Cerebellar cortex (tissue), 1 donor: Measurements from ENCODE around the gene MBD4.
A peak's percentile ranks its signal among the peaks of the same experiment; 100 is the strongest.
"Not testable (repeated sequence)": the region's sequence is repeated elsewhere in the genome, so short reads cannot be mapped to it uniquely, and the experiment has no call there.

Source experiments
- DNase-seq: peaks from one replicate; pipeline ENCODE4 v3.0.0-alpha.2; 2015; ENCODE audit warnings: low spot score

The MBD4 gene

DNA sequence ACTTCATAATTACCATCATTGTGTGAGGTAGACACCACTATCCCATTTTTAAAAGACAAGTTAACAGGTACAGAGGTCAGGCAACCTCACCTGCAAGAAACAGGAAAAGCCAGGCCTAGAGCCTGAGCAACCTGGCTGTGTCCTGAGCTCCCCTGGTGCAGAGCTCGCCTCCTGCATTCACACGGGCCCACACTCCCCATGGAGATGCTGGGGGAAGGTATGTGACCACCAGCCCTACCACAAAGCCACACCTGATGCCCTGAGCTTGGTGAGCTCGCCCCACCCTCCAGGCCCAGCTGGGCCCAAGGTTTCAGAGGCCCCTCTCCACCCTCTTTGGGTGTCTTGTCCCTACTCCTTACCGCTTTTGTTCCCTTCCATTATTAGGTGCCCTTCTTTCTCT is 10.1 kb downstream of the MBD4 start:
- no peak for DNase-seq

GRCh38 chr3:129429080-129429451 is 10.7 kb downstream of the MBD4 start:
- no peak for DNase-seq

DNA sequence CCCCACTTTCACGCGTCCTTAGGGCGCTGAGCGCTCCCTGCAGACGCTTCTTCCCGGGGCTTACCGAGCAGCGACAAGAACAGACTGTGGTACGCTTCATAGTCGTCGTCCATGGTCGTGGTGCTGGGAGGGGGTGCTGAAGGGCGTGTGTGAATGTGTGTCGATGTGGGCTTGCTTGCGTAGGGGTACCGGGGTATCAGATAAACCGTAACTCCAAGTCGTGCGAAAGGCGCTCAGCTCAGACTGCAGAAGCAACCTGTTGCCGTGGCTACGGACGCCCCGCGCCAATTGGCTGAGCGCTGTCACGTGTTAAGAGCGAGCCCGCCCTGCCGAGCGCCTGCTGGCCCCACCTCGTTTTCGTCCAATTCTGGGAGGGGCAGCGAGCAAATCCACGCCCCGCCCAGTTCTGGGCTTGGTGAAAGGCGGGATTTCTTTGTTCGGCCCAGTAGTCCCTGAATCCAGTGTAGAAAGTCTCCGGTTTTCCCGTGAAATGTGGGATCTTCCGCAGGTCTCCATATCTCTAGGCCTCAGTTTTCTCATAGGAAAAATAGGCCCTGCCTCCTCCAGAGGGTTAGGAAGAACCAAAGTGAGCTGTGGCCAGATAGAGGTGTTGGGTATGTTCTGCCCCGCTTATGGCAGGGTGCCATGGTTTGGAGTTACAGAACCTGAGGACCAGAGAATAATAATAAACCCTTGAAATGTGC is 11.2 kb downstream of the MBD4 start, which contains the start of gene EFCAB12:
Gene EFCAB12, minus strand, starts transcription at position 261 of the 704 bp plus-strand sequence. Its CDS starts 148 bp downstream, at position 113.
- peak; percentile 95 for DNase-seq

DNA sequence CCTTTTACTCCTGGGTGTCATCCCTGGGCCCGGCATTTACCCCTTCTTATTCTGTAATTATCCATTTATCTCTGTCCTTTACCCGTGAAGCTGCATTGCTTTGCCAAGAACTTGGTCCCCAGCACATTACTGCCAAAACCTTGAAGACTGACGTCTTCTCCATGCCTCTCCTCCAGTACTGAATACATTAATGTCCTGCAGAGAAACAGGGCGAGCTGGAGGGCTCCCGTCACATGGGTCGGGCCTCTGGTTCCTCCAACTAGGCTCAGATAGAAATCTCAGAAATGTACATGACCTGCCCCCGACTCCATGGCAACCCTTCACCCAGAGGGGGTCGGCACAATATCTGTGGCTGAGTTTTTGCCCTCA is 11.8 kb downstream of the MBD4 start:
- DNase-seq, result no peak

DNA sequence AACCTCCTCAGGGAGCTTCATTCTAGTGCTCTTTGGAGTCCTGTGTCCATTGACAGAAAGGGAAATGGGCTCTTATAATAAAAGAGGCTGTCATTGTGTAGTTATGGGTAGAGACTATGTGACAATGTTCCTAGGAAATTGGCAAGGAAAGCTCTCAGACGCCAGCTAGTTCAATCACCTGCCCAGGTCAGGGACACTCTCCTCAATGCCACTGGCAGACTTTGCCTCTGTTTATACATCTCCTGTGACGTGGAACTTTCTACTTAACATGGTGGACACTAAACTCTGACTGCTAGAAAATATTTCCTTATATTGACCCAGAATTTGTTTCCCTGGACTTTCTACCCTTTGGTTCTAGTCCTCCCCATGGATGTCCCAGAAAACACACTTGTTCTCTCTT is 14.1 kb downstream of the MBD4 start:
- DNase-seq, result no peak

- DNase-seq, result no peak
Observed at GRCh38 chr3:129425213-129425612, 14.5 kb downstream of the MBD4 start.

DNA sequence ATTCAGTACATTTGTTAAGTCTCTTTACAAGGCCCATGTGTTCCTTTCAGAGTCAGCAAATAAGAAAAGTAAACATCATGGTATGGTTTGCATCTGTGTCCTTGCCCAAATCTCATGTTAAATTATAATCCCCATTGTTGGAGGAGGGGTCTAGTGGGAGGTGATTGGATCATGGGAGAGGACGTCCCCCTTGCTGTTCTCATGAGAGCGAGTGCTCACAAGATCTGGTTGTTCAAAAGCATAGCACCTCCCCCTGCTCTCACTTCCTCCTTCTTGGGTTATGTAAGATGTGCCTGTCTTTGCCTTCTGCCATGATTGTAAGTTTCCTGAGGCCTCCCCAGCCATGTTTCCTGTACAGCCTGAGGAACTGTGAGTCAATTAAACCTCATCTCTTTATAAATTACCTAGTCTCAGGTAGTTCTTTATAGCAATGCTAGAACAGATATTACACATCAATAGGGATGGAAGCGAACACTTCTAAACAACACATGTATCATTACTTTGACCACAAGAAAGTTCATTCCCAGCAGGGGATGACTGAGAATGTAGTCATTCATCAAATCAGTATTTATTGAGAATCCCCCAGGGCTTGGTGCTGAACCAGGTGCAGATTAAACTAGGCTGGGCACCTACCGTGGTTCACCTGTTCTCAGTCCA is 15.4 kb downstream of the MBD4 start:
- DNase-seq, result no peak

DNA sequence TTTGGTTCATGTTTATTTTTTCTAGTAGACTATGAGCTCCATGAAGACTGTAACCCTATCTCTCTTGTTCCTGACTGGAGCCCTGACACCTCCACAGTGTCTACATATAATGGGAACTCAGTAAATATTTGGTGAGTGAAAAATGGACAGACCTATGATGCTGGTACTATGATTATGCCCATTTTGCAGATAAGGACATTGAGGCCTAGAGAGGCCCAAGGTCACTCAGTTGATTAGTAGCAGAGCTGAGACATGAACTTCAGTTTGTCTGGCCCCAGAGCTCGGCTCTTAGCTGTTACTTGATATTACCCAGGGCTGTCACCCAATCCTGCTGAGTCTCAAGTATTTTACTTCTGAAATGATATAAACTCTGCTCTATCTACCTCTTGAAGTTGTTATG is 16.9 kb downstream of the MBD4 start:
- no peak for DNase-seq

- no peak for DNase-seq
Observed at GRCh38 chr3:129421988-129422745, 17.6 kb downstream of the MBD4 start.

- no peak for DNase-seq
Observed at GRCh38 chr3:129421236-129421883, 18.4 kb downstream of the MBD4 start.

DNA sequence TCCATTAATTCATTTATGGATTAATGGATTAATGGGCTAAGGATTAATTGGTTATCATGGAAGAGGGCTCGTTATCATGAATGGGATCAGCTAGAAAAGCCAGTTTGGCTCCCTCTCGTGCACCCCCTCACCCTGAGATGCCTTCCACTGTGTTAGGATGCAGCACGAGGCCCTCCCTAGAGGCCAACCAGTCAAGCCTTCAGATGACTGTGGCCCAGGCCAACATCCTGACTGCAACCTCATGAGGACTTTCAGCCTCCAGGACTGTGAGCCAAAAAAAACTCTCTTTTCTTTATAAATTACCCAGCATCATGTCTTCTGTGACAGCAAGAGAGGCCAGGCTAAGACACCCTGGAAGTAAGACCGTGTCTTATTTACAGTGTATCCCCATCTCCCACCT is 20.3 kb downstream of the MBD4 start:
- DNase-seq, result no peak

- DNase-seq, result no peak
Observed at GRCh38 chr3:129418041-129418973, 21.4 kb downstream of the MBD4 start.

GRCh38 chr3:129417326-129417725 is 22.4 kb downstream of the MBD4 start:
- no peak for DNase-seq

DNA sequence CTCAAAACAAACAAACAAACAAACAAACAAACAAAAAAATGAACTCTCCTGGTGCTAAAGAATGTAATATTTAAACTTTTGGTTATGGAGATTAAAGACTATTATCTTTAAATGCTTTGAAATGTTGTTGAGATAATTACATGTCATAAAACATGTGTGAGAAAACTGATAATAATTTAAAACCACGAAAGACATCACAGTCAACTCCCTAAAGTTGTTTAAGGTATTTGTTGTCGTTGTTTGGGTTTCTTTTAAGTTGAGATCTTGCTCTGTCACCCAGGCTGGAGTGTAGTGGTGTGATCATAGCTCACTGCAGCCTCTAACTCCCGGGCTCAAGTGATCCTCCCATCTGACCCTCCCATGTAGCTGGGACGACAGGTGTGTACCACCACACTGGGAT is 23.3 kb downstream of the MBD4 start:
- no peak for DNase-seq

GRCh38 chr3:129415830-129416229 is 23.9 kb downstream of the MBD4 start:
- DNase-seq, result no peak

DNA sequence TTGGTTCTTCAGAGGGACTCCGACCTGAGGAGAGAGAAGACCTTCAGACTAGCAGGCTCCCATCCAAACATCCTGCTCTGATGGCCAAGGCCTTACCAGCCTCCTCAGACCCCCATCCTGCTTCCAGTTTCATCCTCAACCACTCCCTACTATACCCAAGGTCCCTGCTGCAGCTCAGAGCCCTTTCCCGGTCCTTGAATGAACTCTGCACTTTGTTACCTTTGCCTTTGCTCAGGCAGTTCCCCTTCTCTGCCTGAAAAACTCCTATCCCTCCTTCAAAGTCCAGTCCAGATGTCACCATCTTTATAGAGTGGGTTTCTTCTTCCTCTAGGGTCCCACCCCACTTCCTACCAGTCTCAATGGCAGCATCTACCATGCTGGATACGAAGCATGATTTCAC is 24.4 kb downstream of the MBD4 start:
- DNase-seq, result no peak

- DNase-seq, result no peak
Observed at GRCh38 chr3:129413687-129414506, 25.9 kb downstream of the MBD4 start.

GRCh38 chr3:129413238-129413637 is 26.5 kb downstream of the MBD4 start:
- not testable (repeated sequence) for DNase-seq

DNA sequence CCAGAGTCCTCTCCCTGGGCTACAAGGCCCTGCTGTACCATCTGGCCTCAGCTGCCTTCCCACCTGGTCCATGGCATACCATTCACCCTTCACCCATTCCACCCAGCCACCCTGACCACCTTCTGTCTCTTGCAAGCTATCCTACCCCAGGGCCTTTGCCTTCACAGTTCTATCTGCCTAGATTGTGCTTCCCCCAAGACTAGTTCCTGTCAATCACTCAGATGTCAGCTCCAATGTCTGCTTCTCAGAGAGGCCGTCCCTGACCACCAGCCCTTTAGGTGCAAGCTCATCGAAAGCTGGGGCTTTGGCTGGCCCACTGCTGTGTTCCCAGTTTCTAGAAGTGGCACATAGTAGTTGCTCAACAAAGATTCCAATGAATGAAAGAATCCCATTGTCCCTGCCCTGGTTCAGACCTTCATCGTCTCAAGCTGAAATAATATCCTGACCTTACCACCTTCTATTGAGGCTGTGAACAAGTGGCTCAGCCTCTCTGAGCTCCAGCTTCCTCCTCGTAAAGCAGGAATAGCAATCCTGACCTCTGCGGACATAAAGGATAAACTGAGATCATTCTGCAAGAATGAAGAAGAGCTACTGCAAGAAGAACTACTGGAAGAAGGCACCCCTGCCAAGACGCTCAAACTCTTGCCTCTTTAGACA is 27.1 kb downstream of the MBD4 start:
- no peak for DNase-seq

DNA sequence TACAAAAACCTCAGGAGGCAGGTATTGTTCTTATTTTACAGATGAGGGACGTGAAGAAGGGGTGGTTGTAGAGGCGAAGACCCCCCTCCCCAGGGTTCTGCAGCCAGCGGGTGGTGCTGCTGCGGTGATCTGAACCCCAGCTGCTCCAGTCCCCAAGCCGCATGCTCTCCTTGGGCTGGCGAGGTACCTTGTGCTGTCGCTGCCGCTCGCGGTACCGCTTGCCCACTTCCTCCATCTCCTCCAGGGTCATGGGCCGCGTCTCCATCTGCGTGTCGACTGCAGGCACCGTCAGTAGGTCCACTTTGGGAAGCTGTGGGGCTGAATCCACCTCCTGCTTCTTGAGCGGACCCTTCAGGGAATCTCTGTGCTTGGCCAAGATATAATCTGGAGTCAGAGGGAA is 28.8 kb downstream of the MBD4 start:
- no peak for DNase-seq
